CD4-positive, alpha-beta T cell treated with Interleukin-12 subunit alpha and Interleukin-12 subunit beta, for 1 hour (primary cell): ENCODE data around the gene TF.

Experiments used
- DNase-seq: peaks from one replicate; pipeline ENCODE4 v3.0.0-alpha.2; 2020

Gene TF

DNA sequence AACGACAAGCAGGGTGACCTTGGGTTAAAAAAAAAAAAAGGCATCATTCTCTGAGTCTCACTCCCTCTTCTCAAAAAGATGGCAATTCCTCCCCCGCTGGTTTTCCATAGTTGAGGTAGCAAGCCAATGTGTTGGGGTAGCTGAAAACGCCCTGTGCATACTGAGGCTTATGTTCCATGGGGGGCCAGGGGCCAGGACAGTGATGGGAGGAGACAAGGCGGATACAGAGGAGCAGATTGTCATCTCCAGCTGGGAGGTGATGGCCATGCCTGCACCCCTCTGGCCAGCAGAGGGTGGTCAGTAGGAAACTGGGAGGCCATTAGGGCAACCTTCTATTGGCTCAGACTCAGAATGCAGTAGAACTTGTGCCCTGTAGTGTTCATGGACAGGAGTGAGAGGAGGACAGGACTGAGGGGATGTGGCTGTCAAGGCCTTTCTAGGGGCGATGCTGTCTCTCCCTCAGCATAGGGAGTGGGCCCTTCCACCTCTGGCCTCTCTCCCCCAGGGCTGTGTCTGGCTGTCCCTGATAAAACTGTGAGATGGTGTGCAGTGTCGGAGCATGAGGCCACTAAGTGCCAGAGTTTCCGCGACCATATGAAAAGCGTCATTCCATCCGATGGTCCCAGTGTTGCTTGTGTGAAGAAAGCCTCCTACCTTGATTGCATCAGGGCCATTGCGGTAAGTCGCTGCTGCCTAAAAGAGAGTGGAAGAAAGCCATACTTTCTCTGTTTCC lies 1.9 kb downstream of the TF start:
- no peak for DNase-seq

DNA sequence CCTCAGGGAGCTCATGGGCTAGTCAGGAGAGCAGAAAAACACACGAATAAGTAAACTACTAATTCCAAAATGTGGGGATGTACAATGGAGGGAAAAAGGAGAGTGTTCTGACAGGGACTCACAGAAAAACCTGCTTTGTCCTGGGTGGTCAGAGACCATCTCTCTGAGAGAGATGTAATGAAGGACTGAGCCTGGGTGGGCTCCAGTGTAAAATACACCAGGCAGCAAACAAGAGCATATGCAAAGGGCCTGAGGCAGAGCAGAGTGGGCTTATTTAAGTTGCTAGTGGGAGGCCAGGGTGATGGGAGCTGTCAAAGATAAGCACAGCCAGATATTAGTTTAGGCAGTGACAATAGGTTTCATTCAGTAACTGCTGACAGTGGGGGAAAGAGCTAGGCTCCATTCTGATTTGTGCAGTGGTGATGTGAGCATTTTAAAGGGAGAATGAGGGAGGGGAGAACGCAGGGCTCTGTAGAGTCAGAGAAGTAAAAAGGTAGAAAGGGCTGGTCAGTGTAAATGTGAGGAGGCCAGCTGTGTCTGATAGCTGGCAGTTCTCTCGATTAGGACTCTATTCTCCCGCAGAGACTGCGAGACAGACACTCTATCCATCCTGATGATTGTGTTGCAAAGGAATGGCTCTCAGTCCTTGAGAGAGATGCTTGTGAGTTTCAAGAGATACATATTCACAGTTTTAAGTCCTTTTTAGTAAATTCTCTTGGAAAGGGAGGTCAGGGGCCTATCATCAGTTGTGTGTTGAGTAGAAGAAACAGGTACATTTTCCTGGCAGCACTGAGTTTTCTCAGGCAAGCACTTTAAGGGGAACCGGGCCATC lies 3.5 kb downstream of the TF start:
- no peak for DNase-seq

DNA sequence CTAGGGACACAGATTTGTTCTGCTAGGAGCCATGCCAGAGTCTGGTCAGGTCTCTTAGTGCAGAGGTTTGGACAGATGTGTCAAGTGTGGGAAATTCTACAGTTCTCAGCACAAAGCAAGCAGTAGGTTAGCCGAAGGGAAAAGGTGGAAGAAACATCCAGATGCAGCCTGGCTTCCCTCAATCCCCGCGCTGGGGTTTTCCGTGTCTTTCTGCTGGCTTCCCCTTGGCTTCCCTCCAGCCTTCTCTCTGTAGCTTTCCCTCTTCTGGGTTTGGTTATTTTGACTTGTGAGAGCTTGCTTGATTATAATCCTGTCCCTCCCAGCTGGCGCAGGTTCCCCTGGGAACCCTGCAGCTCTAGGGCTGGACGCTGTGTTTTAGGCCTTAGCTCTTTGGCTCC lies 4.1 kb downstream of the TF start:
- DNase-seq = no peak

DNA sequence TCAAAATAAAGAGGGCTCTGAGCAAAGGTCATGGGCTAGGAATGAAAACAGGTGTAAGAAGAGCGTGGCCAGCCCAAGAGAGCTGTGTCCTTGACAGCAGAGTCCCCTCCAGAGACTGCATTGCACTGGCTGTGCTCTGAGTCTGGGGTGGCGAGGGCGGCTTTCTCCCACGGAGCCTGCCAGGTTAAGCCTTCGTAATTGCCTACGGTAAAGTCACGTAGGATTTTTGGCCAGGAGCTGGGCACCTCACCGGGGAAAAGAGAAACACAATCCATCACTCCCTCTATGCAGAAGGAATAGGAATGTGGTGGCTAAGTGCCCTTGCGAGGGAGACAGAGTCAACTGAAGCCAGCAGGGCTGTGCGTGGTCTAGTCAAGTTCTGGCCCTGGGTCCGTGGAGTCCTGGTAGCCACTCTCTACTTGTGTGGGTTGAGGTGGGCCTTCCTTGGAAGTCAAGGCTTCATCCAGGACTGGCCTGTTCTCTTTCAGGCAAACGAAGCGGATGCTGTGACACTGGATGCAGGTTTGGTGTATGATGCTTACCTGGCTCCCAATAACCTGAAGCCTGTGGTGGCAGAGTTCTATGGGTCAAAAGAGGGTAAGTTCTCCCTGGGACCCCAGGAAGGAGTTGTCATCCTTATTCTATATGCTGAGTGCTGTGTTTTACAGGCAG lies 7.0 kb downstream of the TF start:
- DNase-seq = no peak

DNA sequence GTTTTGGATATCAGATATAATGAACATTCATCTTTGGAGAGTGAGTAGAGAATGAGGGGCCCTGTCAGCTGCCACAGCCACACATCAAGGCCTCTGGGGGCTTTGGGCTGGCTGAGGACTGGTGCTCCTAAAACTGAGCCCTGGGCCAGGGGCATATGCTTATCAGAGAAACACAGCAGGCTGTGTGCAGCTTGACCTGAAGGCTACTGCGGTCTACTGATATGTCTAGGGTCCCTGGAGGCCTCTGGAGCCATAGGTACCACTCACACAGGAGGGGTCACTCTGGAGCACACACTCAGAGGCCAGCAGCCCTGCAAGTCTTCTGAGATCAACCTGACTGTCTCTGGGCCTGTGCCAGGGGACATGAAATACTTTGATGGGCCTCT lies 7.6 kb downstream of the TF start:
- no peak for DNase-seq

DNA sequence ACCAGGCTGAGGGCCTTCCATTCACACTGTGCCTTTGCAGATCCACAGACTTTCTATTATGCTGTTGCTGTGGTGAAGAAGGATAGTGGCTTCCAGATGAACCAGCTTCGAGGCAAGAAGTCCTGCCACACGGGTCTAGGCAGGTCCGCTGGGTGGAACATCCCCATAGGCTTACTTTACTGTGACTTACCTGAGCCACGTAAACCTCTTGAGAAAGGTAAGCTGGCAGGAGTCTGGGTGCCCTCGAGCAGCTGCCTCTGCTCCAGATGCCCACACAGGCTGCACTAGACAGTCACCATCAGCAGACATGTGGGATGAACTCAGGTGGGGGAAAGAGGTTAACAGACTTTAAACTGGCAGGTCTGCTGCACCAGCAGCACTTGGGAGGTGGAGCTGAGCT lies 8.3 kb downstream of the TF start:
- DNase-seq = no peak

DNA sequence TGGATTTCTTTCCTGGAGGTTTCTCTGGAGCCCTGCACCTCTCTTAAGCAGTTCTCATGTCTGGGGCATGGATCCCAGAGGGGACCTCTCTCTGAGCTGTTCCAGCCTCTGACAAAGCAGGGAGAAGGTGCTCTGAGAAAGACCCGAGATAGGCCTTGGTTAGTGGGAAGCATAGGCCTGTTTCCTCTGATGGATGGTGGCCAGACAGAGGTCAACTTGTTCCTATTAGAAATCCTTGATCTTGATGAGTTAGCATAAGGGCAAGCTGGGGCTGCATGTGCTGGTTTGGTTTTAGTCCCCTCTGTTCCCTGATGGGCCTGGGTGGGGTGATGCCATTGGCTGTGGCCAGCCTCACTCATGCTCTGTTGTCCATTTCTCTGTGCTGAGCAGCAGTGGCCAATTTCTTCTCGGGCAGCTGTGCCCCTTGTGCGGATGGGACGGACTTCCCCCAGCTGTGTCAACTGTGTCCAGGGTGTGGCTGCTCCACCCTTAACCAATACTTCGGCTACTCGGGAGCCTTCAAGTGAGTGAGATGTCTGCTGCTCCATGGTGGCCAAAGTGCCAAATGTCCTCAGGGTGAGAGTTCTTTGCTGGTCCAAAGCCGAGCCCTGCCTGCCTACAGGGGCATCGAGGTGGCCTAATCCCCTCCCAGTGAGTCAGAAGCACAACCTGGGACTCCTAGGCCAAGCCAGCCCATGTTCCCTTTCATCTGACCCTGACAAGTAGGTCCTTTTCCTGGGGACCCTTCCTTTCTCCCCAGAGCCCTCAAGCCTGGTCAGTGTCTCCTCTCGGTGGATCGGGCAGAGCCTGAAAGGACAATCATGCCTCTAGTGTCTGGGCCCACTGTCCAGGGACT lies 9.0 kb downstream of the TF start:
- no peak for DNase-seq

DNA sequence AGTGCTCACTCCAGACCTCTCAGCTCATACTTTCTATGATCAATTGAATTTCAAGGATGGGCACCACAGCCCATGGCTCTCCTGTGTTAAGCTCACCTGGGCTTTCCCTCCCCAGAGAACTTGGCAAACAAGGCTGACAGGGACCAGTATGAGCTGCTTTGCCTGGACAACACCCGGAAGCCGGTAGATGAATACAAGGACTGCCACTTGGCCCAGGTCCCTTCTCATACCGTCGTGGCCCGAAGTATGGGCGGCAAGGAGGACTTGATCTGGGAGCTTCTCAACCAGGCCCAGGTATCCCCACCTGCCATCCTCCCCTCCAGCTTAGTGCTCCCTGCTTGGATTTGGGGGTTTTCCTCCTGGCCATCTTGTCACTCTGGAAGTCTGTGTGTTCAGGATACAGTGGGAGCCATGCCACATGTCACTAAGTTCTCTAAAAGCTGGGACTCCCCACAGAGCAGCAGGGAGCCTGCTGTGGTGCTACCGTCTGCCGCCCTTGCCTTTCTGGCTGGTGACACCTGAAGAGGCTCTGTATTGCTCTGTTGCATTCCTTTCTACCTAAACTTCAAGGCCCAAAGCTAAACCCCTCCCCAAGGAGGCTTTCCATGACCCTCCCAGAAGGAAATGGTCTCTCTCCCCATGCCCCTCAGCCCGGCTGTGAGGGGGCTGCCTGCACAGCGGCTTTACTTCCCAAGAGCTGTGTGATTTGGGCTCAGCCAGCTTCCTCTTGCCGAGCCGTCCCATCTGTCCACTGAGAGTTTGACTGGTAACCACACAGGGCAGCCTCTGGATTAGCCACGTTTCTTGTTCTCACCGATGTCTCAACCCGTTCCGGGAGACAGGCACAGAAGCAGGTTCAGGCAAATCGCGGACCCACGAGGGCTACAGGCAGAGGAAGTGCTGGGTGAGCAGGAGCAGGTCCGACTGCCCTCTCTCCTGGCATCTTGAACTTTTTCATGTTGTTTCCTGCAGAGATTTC lies 10.8 kb downstream of the TF start:
- DNase-seq = no peak

DNA sequence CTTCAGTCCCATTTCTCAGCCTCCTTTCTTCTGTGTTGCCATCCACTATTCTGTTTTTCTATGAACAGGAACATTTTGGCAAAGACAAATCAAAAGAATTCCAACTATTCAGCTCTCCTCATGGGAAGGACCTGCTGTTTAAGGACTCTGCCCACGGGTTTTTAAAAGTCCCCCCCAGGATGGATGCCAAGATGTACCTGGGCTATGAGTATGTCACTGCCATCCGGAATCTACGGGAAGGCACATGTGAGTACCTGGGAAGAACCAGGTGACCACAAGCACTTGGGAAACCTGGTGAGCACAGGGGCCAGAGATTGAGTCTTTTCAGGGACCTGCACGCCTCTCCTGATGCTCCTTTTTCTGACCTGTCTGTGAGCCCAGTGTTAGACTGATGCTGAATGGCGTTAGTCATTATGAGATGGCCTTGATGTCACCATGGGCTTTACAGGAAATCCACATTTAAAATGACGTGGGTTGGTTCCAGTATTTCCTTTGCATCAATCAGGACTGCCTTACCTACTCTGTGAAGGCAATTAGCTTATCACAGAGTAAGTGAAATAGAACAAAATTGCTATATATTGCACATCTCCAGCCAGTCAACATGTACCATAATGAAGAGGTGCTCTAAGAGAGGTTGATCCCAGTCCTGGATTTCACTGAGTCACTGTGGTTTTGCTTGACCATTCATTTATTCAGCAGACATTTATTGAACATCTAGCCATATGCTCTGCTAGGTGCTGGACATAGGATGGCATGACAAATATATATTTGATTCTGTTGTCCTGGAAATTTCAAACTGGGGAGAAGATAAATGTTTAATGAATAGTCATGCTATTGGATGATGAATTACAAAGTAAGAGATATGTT lies 11.7 kb downstream of the TF start:
- DNase-seq = no peak

DNA sequence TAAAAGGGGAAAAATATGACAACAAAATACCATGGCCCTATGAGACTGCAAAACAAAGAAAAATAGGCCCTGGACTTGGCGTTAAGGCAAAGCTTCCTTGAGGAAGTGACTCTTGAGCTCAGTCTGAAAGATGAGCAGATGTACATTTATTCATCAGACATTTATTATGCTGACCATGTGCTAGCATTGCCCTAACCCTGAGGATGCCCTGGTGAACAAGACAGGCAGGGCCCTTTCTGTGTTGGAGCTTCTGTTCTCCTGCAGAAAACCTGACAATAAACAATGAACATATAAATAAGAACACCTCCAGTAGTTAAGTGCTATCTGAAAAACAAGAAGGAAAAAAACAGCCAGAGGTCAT lies 12.4 kb downstream of the TF start:
- no peak for DNase-seq

DNA sequence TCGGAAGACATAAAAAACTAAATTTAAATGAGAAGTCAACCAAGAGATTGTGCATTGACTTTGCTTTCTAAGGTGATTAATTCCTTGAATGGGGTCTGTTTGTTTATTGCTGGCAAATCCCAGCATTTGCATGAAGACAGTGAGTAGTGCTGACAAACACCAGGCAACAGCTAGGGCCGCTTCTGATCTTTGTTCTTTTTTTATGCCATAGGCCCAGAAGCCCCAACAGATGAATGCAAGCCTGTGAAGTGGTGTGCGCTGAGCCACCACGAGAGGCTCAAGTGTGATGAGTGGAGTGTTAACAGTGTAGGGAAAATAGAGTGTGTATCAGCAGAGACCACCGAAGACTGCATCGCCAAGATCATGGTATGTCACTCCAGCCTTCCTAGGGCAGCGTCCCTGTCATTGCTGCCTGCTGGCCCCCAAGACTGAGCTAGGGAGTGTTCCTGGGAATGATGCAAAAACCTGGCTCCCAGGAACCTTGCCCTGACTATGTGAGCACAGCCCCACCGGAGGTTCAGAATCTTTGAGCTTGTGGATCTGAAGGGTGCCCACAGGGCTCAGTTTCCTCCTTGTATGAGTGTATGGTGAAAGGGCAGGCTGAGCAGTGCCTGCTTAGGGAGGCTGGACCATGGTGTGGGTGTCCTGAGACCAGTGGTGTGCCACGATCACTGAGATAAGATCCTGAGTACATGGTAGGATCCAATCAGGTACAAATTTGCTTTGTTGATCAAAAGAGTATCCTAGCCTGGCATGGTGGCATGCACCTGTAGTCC lies 13.0 kb downstream of the TF start:
- DNase-seq = no peak

DNA sequence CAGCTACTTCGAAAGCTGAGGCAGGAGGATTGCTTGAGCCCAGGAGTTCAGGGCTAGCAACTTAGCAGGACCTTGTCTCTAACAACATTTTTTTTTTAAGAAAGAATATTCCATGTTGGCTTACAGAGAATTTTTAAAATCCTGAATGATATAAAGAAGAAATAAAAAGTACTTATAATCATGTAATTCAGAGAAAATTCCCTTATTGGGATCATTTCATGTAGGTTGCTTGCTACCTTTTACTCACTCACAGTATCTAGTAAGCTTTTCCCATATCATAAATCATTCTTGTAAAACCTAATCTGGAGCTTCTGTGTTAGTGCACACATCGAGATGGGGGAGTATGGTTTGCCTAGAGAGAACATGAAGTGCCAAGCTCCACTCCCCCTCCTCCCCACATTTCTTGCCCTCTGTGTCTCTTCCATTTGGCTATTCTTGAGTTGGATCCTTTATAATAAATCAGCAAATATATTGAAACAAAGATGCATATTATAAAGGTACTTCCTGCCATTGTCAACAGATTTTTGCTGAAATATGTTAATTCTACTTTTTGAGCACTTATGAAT lies 13.6 kb downstream of the TF start:
- DNase-seq = no peak

DNA sequence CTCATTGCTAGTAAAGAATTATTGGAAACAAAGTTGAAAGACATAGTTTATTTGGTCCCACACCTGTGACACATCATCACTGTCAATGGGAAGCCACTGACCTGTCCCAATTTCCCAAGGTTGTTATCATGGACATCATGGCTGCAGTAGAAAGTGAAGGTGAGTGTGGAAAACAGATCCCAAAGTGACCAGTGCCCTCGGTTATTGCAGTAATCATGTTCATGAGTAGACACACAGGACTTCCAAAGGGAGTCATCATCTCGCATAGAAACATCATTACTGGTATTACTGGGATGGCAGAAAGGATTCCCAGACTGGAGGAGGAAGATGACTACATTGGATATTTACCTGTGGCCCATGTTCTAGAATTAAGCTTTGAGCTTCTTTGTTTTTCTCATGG lies 14.7 kb downstream of the TF start:
- no peak for DNase-seq

DNA sequence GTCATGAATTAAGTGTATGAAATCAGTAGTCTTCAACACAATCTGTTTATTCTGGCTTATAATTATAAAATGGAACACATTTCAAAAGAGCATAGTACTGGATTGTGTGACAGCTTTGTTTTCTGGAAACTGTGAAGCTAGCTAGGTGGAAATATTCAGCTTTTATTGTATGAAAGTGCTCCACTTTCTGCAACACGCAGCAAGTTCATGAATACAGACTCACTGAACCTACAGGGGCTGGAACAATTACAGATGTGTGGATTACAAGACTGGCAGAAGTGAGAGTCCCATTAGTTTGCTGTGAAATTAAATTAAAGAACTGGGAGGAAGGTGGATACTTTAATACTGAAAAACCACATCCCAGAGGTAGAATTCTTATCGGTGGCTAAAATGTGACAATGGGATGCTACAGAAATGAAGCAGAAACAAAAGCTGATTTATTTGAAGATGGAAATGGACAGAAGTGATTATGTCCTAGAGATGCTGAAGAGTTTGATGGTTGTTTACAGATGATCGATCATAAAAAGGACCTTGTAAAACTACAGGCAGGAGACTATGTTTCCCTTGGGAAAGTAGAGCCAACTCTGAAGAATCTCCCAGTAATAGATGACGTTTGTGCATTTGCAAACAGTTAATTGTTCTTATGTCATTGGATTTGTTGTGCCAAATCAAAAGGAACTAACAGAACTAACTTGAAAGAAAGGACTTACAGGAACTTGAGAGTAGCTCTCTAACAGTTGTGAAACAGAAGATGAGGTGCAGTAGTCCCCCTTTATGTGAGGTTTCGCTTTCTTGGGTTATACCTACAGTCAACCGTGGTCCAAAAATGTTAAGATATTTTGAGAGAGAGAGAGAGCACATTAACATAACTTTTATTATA lies 15.7 kb downstream of the TF start:
- DNase-seq = no peak

DNA sequence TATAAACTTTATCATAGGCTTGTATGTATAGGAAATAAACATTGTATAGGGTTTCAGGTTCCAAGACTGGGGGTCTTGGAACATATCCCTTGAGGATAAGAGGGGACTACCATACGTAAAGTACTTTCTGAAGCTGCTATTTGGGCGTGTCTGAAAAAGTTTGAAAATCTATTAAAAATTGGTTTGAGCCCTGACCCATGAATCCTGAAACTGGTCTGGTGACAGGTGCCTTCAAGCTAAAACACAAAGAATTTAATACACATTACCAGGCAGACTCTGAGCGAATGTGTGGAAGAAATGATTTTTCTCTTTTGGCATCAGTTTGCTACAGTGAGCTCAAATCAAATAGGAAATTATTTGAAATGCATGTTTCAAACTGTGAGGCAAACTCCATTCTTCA lies 16.3 kb downstream of the TF start:
- no peak for DNase-seq

DNA sequence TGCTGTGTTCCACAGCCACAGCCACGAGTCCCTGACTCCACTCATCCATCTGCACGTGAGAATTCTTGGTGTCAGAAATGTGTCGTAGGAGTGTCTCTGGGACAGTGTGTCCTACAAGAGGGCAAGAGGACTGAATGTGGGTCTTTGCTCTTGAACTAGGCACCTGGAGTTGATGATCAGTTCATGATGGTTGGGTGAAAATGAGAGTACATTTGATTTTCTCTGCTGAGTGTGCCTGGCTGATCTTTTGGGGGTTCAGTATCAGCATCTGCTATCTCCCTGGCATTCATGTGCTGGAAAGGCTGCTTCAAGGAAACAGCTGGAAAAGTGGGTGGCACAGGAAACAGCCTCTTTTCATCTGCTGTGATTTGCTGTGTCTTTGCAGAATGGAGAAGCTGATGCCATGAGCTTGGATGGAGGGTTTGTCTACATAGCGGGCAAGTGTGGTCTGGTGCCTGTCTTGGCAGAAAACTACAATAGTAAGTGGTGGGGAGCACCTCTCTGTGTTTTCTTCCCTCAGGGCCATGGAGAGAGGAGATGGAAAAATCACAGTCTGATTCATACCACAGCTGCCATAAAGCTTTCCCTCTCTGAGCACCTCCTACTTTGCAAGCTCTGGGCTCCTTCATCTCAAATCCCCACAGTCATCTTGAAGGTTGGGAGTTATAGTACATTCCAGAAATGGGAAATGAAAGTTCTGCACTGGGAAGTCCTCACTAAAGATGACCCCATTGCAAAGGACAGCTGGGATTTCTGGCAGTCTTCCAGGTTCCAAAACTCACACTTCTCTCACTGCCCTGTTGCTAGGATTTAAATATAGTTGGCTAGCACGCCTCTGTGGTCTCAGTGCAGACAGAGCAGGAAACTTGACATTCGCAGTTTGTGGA lies 17.8 kb downstream of the TF start:
- DNase-seq = no peak

DNA sequence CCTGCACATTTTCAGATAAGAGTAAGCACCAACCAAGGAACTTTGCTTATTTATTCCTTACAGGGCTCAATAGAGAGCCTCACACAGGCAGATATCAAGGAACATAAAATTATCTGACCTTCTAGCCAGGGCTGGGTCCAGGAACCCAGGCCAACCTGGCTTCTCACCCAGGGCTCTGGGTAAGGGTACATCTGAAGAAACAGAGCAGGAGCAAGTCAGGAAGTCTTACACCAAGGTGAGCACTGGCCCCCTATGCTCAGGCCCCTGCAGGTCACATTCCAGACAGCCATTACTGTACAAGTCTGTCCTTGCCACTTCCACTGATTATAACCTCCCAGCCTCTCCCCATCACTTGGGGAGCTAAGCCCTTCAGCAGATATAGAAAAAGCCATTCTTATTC lies 19.1 kb downstream of the TF start:
- DNase-seq = no peak

DNA sequence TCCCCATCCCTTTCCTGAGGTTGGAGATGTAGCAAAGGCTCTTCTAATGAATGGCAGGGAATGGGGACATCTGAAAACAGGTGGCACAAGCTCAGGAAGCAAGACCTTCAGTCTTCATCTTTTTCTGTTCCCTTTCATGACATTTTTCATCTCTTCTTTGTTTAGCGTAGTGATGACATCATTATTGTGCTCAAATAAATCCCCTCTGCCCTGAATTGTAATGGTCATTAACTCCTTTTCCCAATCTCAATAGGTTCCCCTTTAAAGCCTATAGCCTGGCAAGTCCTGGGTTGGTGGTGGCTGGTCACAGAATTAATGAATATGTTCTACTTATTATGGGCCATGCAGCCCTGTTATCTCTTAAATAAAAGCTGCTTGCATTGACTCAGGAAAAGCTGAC lies 21.4 kb downstream of the TF start:
- DNase-seq = no peak
